NT2/D1 (cell line): ENCODE measurements around the gene AFTPH.

Experiments used
- DNase-seq: peaks from one replicate; pipeline ENCODE4 v3.0.0-alpha.2; 2011; ENCODE audit warnings: low read depth, low spot score
- H3K27me3 ChIP-seq: 2 replicates; pipeline ENCODE4 v1.6.0; 2011; ENCODE audit warnings: mild to moderate bottlenecking; ENCODE audit not compliant: insufficient read length, insufficient read depth
- H3K36me3 ChIP-seq: 2 replicates; pipeline ENCODE4 v1.6.1; 2011; ENCODE audit warnings: mild to moderate bottlenecking, low read length, mixed read lengths; ENCODE audit not compliant: insufficient read depth, insufficient read length
- H3K4me1 ChIP-seq: 2 replicates; pipeline ENCODE4 v1.5.1; 2011; ENCODE audit not compliant: insufficient read depth, insufficient read length
- H3K4me3 ChIP-seq: 2 replicates; pipeline ENCODE4 v1.5.1; 2011; ENCODE audit warnings: low read depth; ENCODE audit not compliant: insufficient read length
- H3K9ac ChIP-seq: 2 replicates; pipeline ENCODE4 v1.6.0; 2011; ENCODE audit warnings: low read depth; ENCODE audit not compliant: insufficient read length
- H3K9me3 ChIP-seq: 2 replicates; pipeline ENCODE4 v1.5.1; 2011; ENCODE audit warnings: mild to moderate bottlenecking, low read length; ENCODE audit not compliant: insufficient read depth
- SUZ12 ChIP-seq: IDR thresholded peaks from 2 replicates; pipeline ENCODE4 v1.6.1; 2011; ENCODE audit not compliant: insufficient read length, insufficient read depth; ENCODE audit errors: extremely low read depth
- YY1 ChIP-seq: IDR thresholded peaks from 2 replicates; pipeline ENCODE4 v1.6.1; 2011; ENCODE audit not compliant: insufficient read length, insufficient read depth
- ZNF274 ChIP-seq: IDR thresholded peaks from 2 replicates; pipeline ENCODE4 v1.6.1; 2011; ENCODE audit warnings: mild to moderate bottlenecking, low read depth, low read length

AFTPH gene

DNA sequence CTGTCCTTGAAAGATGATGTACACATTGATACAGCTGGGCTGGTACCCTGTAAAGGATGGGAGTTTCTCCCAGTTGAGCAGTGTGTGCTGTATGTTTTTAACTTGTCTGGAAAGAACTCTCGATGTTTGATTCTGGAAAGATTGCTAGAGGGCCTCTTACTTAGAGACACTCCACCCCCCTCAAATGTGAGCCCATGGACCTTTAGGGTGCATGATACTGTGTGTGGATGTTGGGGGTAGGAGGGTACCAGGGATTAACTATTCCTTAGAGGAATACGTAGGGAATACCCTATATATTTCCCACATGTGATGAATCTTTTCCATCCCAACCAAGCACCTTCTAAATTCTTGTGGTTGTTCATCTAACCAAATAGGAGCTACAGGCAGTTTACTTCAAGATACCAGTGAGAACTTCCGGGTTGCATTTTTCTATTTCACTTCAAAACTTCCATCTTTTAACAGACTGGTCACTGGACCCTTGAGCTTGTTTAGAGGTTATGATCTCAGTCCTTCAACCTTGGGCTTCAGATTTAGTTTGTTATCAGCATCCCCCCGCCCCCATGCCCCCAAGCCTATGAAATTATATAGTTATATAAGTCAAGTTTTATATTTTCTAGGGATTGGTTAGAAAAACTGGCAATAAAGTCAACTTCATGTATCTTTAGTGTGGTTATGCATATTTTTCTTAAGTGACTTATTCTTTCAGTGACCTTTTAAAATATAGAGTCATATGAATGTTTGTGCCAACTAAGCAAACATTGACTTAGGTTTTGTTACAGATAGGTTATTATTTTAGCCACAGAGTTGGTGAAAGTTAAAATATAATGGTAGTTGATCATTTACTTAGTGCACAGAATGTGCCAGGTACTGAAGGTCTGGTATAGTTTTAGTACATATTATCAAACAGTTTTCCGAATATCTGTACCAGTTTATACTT lies 18.2 kb downstream of the AFTPH start:
- H3K4me1 ChIP-seq: no peaks in the 10 kb centered on the region

DNA sequence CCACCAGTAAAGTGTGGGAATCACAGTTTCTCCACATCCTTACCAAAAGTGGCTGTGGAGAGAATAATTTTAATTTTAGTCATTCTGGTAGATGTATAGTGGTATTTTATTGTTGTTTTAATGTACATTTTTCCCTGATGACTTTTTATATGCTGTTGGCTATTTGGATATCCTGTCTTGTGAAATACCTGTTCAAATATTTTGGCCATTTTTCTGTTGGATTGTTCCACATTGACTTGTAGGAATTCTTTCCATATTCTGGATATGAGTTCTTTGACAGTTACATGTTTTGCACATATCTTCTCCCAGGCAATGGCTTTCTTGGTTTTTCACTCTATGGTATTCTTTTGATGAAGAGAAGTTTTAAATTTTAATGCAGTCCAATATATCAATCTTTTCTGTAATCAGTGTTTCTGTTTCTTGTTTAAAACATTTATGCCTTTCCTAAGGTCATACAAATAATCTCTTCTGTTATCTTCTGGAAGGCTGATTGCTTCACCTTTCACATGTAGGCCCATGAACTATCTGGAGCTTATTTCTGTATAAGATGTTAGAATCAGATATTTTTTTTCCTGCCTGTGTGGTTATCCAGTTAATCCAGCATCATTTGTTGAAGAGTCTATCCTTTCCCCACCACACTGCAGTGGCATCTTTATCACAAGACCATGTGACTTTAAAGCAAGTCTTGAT lies 19.0 kb downstream of the AFTPH start:
- Histone ChIP-seq H3K4me3 (no peak overlapping the region), H3K9ac (no peak overlapping the region), H3K36me3 (no peaks in the 10 kb centered on the region), H3K4me1 (no peaks in the 10 kb centered on the region), H3K27me3 (no peaks in the 10 kb centered on the region), H3K9me3 (no peaks in the 10 kb centered on the region)
- DNase-seq: no peak
- TF ChIP-seq YY1 (no peak), ZNF274 (no peak), SUZ12 (no peak)

More for the DNA sequence above, 18.2 kb downstream of the AFTPH start:
- no peak for DNase-seq
- Histone ChIP-seq H3K36me3 (no peaks in the 10 kb centered on the region), H3K9ac (no peak overlapping the region), H3K27me3 (no peaks in the 10 kb centered on the region), H3K9me3 (no peaks in the 10 kb centered on the region), H3K4me3 (no peak overlapping the region)
- TF ChIP-seq YY1 (no peak), ZNF274 (no peak), SUZ12 (no peak)

DNA sequence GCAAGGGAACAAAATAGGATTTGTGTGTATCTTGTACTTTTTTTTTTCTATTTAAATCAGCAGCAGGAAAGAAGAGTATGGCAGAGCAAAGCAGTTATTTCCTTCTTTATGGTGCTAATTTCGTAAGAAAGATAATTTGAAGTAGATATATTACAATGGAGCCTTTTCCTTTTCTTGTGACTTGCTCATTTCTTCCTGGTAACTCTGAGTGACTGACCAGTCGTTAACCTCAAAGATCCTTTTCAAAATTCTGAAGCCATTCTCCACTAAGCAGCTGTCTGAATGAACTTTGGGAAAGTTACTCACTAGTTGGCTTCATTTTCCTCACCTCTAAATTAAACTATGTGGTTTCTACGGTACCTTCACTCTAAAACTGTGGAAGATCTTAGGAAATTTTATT lies 24.6 kb downstream of the AFTPH start:
- H3K4me3 ChIP-seq: no peak overlapping the region
- no peak for TF ChIP-seq SUZ12
- no peak for TF ChIP-seq ZNF274
- TF ChIP-seq YY1: no peak
- 0 out of 2 replicates have a peak, but pooled peaks cover 9% of the 10 kb centered on the region for H3K9me3 ChIP-seq
- DNase-seq: no peak
- H3K36me3 ChIP-seq: peaks cover 3% of the 10 kb centered on the region
- H3K9ac ChIP-seq: no peak overlapping the region
- no peaks in the 10 kb centered on the region for H3K4me1 ChIP-seq
- H3K27me3 ChIP-seq: no peaks in the 10 kb centered on the region

DNA sequence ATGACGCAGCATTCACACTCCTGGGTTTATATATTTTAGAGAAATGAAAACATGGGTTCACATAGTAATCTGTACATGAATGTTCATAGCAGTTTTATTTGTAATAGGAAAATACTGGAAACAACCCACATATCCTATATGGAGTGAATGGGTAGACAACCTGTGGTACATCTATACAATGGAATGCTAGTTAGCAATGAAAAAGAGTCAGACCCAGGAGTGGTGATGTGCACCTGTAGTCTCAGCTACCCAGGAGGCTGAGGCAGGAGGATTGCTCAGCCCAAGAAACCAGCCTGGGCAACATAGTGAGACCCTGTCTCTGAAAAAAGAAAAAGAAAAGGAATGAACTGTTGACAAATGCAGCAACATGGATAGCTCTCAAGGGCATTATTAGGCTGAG lies 25.9 kb downstream of the AFTPH start:
- Histone ChIP-seq H3K27me3 (no peaks in the 10 kb centered on the region), H3K4me3 (no peak overlapping the region), H3K4me1 (no peaks in the 10 kb centered on the region), H3K9ac (no peak overlapping the region), H3K36me3 (peaks cover 3% of the 10 kb centered on the region), H3K9me3 (0 out of 2 replicates have a peak, but pooled peaks cover 9% of the 10 kb centered on the region)
- TF ChIP-seq YY1 (no peak), SUZ12 (no peak), ZNF274 (no peak)
- no peak for DNase-seq

DNA sequence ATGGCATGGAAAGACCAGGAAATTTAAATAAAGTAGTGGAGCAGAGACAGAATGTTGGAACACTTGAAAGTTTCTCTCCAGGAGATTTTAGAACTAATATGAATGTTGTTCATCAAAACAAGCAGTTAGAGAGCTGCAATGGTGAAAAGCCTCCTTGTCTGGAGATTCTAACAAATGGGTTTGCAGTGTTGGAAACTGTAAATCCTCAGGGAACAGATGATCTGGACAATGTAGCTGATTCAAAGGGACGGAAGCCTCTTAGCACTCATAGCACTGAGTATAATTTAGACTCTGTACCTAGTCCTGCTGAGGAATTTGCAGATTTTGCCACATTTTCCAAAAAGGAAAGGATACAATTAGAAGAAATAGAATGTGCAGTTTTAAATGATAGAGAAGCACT lies 27.7 kb downstream of the AFTPH start:
- TF ChIP-seq YY1 (no peak), SUZ12 (no peak)
- no peak overlapping the region for H3K4me3 ChIP-seq
- H3K4me1 ChIP-seq: no peaks in the 10 kb centered on the region
- peaks cover 5% of the 10 kb centered on the region for H3K36me3 ChIP-seq
- no peak overlapping the region for H3K9ac ChIP-seq
- 0 out of 2 replicates have a peak, but pooled peaks cover 9% of the 10 kb centered on the region for H3K9me3 ChIP-seq
- no peaks in the 10 kb centered on the region for H3K27me3 ChIP-seq
- DNase-seq: no peak

DNA sequence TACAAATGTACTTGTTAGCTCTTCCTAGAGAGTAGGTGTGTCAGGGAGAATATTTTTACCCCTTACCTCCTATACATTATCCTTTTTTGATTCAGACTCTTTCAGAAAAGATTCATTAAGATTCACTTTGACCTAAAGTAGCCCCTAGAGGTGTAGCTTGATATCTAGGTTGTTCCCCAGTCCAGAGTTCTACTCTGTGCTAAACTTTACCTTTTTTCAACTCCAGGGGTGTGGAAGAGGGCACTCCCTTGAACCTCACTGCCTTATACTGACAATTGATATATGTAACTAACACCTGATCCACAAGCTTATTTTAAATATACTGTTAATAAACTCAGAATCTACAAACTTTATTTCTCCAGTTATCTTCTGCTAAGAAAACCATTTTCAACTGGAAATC lies 30.0 kb downstream of the AFTPH start:
- DNase-seq: no peak
- Histone ChIP-seq H3K9me3 (0 out of 2 replicates have a peak, but pooled peaks cover 9% of the 10 kb centered on the region), H3K36me3 (peaks cover 5% of the 10 kb centered on the region), H3K27me3 (no peaks in the 10 kb centered on the region), H3K9ac (no peak overlapping the region), H3K4me3 (no peak overlapping the region), H3K4me1 (no peaks in the 10 kb centered on the region)
- TF ChIP-seq YY1 (no peak), ZNF274 (no peak), SUZ12 (no peak)
